Measurements from ENCODE around the gene AMBRA1.

DNA sequence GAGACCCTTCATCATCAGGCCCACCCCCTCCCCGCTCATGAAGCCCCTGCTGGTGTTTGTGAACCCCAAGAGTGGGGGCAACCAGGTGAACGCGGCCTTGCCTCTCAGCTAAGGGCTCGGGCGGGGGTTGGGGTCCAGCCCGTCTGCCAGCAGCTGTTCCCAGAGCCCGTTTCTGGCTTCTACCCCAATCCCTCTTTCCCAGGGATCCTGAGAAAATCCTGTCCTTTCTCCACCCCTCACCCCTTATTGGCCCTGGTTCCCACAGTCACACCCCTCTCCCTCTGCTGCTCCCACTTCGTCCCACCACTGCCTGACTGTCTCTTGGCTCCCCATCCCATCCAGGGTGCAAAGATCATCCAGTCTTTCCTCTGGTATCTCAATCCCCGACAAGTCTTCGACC lies 221.7 kb downstream of the AMBRA1 start:
- TF ChIP-seq, protein P1, sequence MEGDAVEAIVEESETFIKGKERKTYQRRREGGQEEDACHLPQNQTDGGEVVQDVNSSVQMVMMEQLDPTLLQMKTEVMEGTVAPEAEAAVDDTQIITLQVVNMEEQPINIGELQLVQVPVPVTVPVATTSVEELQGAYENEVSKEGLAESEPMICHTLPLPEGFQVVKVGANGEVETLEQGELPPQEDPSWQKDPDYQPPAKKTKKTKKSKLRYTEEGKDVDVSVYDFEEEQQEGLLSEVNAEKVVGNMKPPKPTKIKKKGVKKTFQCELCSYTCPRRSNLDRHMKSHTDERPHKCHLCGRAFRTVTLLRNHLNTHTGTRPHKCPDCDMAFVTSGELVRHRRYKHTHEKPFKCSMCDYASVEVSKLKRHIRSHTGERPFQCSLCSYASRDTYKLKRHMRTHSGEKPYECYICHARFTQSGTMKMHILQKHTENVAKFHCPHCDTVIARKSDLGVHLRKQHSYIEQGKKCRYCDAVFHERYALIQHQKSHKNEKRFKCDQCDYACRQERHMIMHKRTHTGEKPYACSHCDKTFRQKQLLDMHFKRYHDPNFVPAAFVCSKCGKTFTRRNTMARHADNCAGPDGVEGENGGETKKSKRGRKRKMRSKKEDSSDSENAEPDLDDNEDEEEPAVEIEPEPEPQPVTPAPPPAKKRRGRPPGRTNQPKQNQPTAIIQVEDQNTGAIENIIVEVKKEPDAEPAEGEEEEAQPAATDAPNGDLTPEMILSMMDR (IDR thresholded peaks at IDR 0.05) = no peak
- TF ChIP-seq POLR2A (IDR thresholded peaks at IDR 0.05) = no peak
